Amniotic epithelial cell (primary cell): Measurements from ENCODE around the gene TIGD6.
"Not testable (repeated sequence)": the region's sequence is repeated elsewhere in the genome, so short reads cannot be mapped to it uniquely, and the experiment has no call there.

ENCODE experiments used
- DNase-seq: peaks from one replicate; pipeline ENCODE4 v3.0.0-alpha.2; 2010; ENCODE audit warnings: low read depth

TIGD6 gene

GRCh38 chr5:150000256-150000989 is at the start of gene TIGD6, which contains the start of gene HMGXB3:
TSS of gene TIGD6 (minus strand) at chr5:150000654. CDS start at chr5:149996348, 4,306 bp downstream.
TSS of gene HMGXB3 (plus strand) at chr5:150000739. CDS start at chr5:150004853, 4,114 bp downstream.
- DNase-seq: peak; percentile 94

- DNase-seq: no peak
Observed at GRCh38 chr5:150046031-150046430, 45.6 kb upstream of the TIGD6 start.

GRCh38 chr5:150045549-150045948 is 45.1 kb upstream of the TIGD6 start:
- DNase-seq: no peak

GRCh38 chr5:150044712-150045111 is 44.3 kb upstream of the TIGD6 start:
- DNase-seq: peak; percentile 60

- peak; percentile 64 for DNase-seq
Observed at GRCh38 chr5:150044329-150044681, 43.9 kb upstream of the TIGD6 start.

GRCh38 chr5:150043657-150044328 is 43.3 kb upstream of the TIGD6 start:
- peak; percentile 29 for DNase-seq

DNA sequence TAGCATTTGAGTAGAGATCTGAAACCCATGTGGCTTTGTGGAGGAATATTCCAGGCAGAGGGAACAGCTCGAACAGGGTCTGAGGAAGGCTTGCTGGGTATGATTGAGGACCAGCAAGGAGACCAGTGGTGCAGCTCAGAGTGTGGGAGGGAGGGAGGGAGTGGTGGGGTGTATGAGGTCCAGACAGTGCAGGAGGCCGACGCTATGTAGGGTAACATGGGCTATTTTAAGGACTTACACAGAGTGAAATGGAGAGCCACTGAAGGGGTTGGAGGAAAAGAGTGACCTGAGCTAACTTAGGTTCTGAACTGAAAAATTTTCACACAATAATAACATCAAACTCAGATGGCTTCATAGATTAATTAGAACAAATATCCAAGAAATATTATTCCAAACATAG is 42.0 kb upstream of the TIGD6 start:
- DNase-seq: no peak

DNA sequence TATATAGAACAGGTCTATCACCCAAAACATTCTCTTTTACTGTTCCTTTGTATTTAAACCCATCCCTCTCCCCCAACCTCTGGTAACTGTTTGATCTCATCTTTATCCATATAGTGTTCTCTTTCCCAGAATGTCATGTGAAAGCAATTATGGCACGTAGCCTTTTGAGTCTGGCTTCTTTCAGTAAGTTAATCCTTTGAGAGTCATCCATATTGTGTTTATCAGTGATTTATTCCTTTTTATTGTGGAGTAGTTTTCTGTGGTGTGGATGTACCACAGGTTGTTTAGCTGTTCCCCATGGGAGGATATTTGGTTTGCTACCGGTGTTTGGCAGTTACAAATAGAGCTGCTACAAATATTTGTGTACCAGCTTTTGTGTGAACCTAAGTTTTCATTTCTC is 38.1 kb upstream of the TIGD6 start:
- DNase-seq: peak; percentile 71

- DNase-seq: peak; percentile 98
Observed at GRCh38 chr5:150036513-150036912, 36.1 kb upstream of the TIGD6 start.

- DNase-seq: no peak
Observed at GRCh38 chr5:150035139-150035895, 34.9 kb upstream of the TIGD6 start.

DNA sequence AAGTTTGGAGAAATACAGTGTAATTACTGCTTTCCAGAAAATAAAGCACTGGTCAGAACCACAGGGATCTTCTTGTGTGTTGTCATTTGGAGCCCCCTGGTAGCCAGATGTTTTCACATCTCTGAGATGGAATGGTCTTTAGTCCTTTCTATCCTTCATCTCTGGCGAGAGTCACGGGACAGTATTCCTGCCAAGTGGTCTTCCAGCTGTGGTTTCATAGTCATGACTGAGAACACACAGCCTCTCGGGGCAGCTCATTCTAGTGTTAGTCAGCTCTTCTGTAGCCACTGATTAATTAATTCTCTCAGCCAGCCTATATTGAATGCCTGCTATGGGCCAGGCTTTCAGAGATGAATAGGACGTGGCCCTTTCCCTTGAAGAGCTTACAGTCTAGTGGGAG is 34.2 kb upstream of the TIGD6 start:
- peak; percentile 90 for DNase-seq

DNA sequence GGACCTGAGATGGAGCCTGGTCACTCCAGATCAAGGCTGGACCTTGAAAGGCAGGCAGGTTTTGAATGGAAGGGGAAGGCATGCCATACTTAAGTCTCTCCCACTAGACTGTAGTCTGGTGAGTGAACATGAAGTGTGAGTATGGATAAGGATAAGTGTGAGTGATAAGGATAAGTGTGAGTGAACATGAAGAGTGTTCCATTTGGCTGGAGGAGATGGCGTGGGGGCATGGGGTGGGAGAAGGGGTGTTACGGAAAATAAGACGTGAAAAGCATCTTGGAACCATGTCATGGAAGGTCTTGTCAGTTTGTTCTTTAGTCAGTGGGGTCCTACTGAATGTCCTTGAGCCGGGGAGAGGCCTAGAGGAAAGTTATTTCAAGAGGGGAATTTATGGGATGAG is 32.9 kb upstream of the TIGD6 start:
- no peak for DNase-seq

DNA sequence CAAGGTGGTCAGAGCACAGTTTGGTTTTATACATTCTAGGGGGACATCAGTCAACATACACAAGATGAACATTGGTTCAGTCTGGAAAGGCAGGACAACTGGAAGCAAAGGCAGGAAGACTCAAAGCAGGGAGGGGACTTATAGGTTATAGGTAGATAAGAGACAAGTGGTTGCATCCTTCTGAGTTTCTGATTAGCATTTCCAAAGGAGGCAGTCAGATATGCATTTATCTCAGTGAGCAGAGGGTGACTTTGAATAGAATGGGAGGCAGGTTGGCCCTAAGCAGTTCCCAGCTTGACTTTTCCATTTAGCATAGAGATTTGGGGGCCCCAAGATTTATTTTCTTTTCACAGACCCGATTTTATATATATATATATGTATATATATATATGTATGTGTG is 27.6 kb upstream of the TIGD6 start:
- not testable (repeated sequence) for DNase-seq

DNA sequence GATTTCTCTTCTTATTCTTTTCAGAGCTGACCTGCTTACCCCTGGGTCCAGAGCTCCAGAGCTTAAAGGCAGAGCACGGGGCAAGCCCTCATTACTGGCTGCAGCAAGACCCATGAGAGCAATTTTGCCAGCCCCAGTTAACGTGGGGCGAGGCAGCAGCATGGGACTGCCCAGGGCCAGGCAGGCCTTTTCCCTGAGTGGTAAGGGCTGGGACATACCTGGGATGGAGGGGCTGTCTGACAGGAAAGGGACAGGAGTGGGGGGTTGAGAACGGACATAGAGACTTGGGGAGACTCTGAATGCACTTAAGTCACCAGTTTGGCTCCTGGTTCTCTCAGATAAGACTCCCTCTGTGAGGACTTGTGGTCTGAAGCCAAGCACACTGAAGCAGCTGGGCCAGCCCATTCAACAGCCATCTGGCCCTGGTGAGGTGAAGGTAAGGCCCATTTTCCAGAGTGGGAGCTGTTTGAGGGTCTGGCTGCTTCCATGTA is 26.3 kb upstream of the TIGD6 start:
- DNase-seq: no peak

DNA sequence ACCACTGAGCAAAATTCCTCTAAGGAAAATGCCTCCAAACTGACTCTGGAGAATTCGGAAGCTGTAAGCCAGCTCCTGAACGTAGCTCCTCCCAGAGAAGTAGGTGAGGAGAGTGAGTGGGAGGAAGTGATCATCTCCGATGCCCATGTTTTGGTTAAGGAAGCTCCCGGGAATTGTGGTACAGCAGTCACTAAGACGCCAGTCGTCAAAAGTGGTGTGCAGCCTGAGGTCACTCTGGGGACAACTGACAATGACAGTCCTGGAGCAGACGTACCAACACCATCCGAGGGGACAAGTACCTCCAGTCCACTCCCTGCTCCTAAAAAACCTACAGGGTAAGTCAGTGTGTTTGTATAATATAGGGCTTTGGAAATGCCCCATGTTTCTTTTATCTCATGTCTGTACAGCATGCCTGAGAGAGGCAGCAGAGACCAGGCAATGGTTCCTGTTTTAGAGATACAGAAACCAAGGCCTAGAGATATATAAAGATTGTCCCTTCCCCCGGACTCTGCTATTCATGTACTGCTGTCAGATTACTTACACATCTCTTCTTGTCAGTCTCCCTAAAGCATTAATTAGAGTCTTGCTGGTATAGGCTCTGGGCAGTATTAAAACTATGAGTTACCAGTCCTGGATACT is 24.0 kb upstream of the TIGD6 start:
- no peak for DNase-seq

DNA sequence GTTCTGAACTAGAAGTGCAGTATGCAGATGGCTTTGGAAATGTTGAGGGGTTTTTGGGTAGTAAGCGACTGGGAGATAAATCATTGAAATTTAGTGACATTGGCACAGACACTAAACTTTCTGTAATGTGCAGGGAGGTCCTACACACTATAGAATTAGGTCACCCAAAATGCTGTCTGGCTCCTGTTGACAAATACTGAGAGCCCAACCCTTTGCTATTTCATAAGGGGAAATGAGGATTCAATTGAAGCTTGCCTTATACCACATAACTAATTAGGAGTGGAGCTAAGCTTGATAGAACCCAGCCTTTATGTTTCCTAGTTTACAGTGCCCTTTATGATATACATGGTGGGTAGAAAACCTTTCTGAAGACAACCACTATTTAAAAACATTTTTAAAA is 22.7 kb upstream of the TIGD6 start:
- no peak for DNase-seq

DNA sequence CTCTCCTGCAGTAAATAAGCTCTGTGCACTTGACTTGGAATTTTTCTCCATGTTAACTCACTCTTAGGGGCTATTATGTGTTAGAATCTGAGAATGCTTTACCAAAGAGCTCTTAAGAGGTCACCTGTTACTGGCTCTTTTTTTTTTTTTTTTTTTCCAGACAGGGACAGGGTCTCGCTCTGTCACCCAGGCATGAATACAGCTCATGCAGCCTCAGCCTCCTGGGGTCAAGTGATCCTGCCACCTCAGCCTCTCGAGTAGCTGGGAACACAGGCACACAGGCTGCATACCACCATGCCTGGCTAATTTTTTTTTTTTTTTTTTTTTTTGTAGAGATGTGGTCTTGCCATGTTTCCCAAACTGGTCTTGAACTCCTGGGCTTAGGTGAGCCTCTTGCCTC is 22.2 kb upstream of the TIGD6 start:
- DNase-seq: no peak

- DNase-seq: peak; percentile 84
Observed at GRCh38 chr5:150022158-150022531, 21.7 kb upstream of the TIGD6 start.

- no peak for DNase-seq
Observed at GRCh38 chr5:150021491-150022157, 21.2 kb upstream of the TIGD6 start.

- DNase-seq: no peak
Observed at GRCh38 chr5:150020249-150020648, 19.8 kb upstream of the TIGD6 start.

GRCh38 chr5:150017226-150018005 is 17.0 kb upstream of the TIGD6 start:
- DNase-seq: peak; percentile 56
